HEK293 (cell line): ENCODE results near the gene TKTL1.

Experiments used
- BCL11A ChIP-seq: fragments of 450-650 bp; formaldehyde crosslinking; IDR thresholded peaks from 2 replicates; pipeline ENCODE4 v1.5.1; 2016; ENCODE audit warnings: low read depth, missing biosample characterization, missing genetic modification characterization
- HOXD13 ChIP-seq: sonication (generic); formaldehyde crosslinking; IDR thresholded peaks from 2 replicates; pipeline ENCODE4 v1.8.0; 2022; ENCODE audit warnings: missing genetic modification reagents, borderline replicate concordance
- KLF10 ChIP-seq: fragments of 450-650 bp; IDR thresholded peaks from 2 replicates; pipeline ENCODE4 v1.5.1; 2018; ENCODE audit warnings: missing biosample characterization, mild to moderate bottlenecking, missing genetic modification characterization
- KLF7 ChIP-seq: fragments of 450-650 bp; formaldehyde crosslinking; IDR thresholded peaks from 2 replicates; pipeline ENCODE4 v1.5.1; 2016; ENCODE audit warnings: missing biosample characterization, missing genetic modification characterization, borderline replicate concordance
- YY1 ChIP-seq: fragments of 450-650 bp; formaldehyde crosslinking; IDR thresholded peaks from 2 replicates; pipeline ENCODE4 v1.5.1; 2018; ENCODE audit warnings: missing biosample characterization, missing genetic modification characterization
- ZFP3 ChIP-seq: fragments of 450-650 bp; formaldehyde crosslinking; IDR thresholded peaks from 2 replicates; pipeline ENCODE4 v1.5.1; 2016; ENCODE audit warnings: low read depth, missing biosample characterization, missing genetic modification characterization
- TF ChIP-seq, protein P1 (sequence below): fragments of 450-650 bp; formaldehyde crosslinking; IDR thresholded peaks from 2 replicates; pipeline ENCODE4 v1.5.1; 2016; ENCODE audit warnings: missing biosample characterization, missing genetic modification characterization

DNA sequence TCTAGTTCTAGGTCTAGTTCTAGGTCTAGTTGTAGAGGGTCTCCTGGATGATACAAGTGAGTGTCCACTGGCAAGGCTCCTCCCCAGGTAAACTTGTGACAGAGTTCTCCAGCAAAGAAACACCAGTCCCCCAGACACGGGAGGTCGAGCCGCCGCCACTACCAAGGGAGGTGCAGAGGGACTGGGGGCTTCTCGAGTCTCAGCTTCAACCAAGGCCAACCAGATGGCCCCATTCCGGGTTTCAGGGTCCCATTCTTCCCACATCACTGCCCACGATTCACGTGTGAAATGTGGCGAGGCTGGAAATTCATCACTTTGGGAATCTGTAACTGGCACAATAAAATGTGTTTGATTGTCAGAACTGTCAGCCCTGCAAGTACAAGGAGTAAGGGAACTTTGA, 37.5 kb downstream of the TKTL1 start:
- TF ChIP-seq BCL11A (tag by site-specific recombination) (no peak), HOXD13 (CRISPR knock-in tag) (no peak), KLF7 (tag by site-specific recombination) (no peak), KLF10 (no peak), ZFP3 (no peak), YY1 (tag by site-specific recombination) (no peak)
- TF ChIP-seq, protein P1, sequence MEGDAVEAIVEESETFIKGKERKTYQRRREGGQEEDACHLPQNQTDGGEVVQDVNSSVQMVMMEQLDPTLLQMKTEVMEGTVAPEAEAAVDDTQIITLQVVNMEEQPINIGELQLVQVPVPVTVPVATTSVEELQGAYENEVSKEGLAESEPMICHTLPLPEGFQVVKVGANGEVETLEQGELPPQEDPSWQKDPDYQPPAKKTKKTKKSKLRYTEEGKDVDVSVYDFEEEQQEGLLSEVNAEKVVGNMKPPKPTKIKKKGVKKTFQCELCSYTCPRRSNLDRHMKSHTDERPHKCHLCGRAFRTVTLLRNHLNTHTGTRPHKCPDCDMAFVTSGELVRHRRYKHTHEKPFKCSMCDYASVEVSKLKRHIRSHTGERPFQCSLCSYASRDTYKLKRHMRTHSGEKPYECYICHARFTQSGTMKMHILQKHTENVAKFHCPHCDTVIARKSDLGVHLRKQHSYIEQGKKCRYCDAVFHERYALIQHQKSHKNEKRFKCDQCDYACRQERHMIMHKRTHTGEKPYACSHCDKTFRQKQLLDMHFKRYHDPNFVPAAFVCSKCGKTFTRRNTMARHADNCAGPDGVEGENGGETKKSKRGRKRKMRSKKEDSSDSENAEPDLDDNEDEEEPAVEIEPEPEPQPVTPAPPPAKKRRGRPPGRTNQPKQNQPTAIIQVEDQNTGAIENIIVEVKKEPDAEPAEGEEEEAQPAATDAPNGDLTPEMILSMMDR (tag by site-specific recombination): no peak
